OCI-LY1 (cell line): ENCODE measurements around the gene ARL8B.
"Not testable (repeated sequence)": the region's sequence is repeated elsewhere in the genome, so short reads cannot be mapped to it uniquely, and the experiment has no call there.

Source experiments
- H2AFZ ChIP-seq: fragments of 200-600 bp; sonication (generic), shearing (Covaris generic); 2 replicates; pipeline ENCODE4 v1.6.0; 2014; ENCODE audit warnings: antibody characterized with exemption, mild to moderate bottlenecking, low read length
- H3F3A ChIP-seq: fragments of 200-600 bp; sonication (generic), shearing (Covaris generic); 2 replicates; pipeline ENCODE4 v1.6.0; 2014; ENCODE audit warnings: mild to moderate bottlenecking, antibody characterized with exemption, low read length, moderate library complexity; ENCODE audit not compliant: insufficient read depth
- H3K27ac ChIP-seq: fragments of 200-600 bp; sonication (generic); 2 replicates; pipeline ENCODE4 v1.5.1; 2014; ENCODE audit warnings: low read length, mixed run types, mild to moderate bottlenecking, low read depth; ENCODE audit not compliant: poor library complexity, severe bottlenecking
- H3K27me3 ChIP-seq: fragments of 200-600 bp; sonication (generic); 2 replicates; pipeline ENCODE4 v1.6.0; 2014; ENCODE audit warnings: antibody characterized with exemption, mild to moderate bottlenecking, low read length, moderate library complexity; ENCODE audit not compliant: insufficient read depth
- H3K36me3 ChIP-seq: fragments of 200-600 bp; sonication (generic); 2 replicates; pipeline ENCODE4 v1.6.1; 2014; ENCODE audit warnings: mild to moderate bottlenecking, antibody characterized with exemption, low read length, moderate library complexity, mixed read lengths; ENCODE audit not compliant: insufficient read depth
- H3K4me1 ChIP-seq: fragments of 200-600 bp; sonication (generic); 2 replicates; pipeline ENCODE4 v1.5.1; 2014; ENCODE audit warnings: mild to moderate bottlenecking, low read length, moderate library complexity; ENCODE audit not compliant: insufficient read depth, severe bottlenecking
- H3K4me2 ChIP-seq: fragments of 200-600 bp; sonication (generic), shearing (Covaris generic); 2 replicates; pipeline ENCODE4 v1.6.1; 2014; ENCODE audit warnings: low read length
- H3K4me3 ChIP-seq: fragments of 200-600 bp; sonication (generic); 2 replicates; pipeline ENCODE4 v1.5.1; 2014; ENCODE audit warnings: low read length, low read depth, mild to moderate bottlenecking, mixed read lengths; ENCODE audit not compliant: poor library complexity, severe bottlenecking
- H3K79me2 ChIP-seq: fragments of 200-600 bp; shearing (Covaris generic); 2 replicates; pipeline ENCODE4 v1.6.1; 2016; ENCODE audit warnings: mixed run types, low read length, mixed read lengths; ENCODE audit not compliant: insufficient read depth
- H3K9ac ChIP-seq: fragments of 200-600 bp; sonication (generic), shearing (Covaris generic); 2 replicates; pipeline ENCODE4 v1.6.1; 2014; ENCODE audit warnings: mild to moderate bottlenecking, low read length, mixed read lengths
- H3K9me2 ChIP-seq: fragments of 200-600 bp; sonication (generic), shearing (Covaris generic); 2 replicates; pipeline ENCODE4 v1.6.1; 2014; ENCODE audit warnings: low read depth, mild to moderate bottlenecking, low read length, mixed read lengths
- H3K9me3 ChIP-seq: fragments of 200-600 bp; shearing (Covaris generic); 2 replicates; pipeline ENCODE4 v1.6.1; 2014; ENCODE audit warnings: low read length, mixed read lengths
- H4K20me1 ChIP-seq: fragments of 200-600 bp; sonication (generic), shearing (Covaris generic); 2 replicates; pipeline ENCODE4 v1.6.0; 2016; ENCODE audit warnings: mild to moderate bottlenecking, low read length; ENCODE audit not compliant: insufficient read depth
- EZH2 ChIP-seq: fragments of 200-600 bp; sonication (generic), shearing (Covaris generic); IDR thresholded peaks from 2 replicates; pipeline ENCODE4 v1.8.0; 2017; ENCODE audit warnings: borderline replicate concordance, mixed run types, mild to moderate bottlenecking, antibody characterized with exemption, low read length, moderate library complexity, mixed read lengths
- TF ChIP-seq, protein P1 (sequence below): fragments of 200-600 bp; sonication (generic), shearing (Covaris generic); IDR thresholded peaks from 2 replicates; pipeline ENCODE4 v1.5.1; 2017; ENCODE audit warnings: mild to moderate bottlenecking, antibody characterized with exemption, low read length, moderate library complexity, mixed read lengths

The ARL8B gene

DNA sequence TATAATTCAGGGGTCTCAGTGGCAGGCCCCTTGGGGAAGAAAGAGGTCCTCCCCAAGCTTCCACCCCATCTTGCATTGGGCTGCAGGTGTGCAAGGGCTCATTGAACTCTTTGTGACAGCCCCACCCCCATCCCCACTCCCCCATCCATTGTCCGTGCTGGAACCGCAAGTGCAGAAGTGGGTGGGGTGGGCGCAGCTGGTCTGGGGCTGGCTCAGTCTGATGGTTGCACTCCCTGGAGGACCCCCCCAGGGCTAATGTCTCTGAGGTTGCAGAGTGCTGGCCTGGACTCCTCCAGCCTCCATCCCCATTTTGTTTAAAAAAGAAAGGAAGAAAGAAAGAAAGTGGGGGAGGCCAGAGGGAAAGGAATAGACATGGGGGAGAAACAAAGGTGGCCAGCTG is 42.3 kb upstream of the ARL8B start:
- Histone ChIP-seq H3K9me2 (no peaks in the 10 kb centered on the region), H3K36me3 (no peaks in the 10 kb centered on the region), H3K79me2 (no peaks in the 10 kb centered on the region), H4K20me1 (no peaks in the 10 kb centered on the region), H3K4me3 (no peak overlapping the region), H3K27me3 (no peaks in the 10 kb centered on the region), H3K27ac (no peak overlapping the region), H3K4me1 (no peaks in the 10 kb centered on the region), H3K9ac (no peak overlapping the region), H3K4me2 (no peak overlapping the region), H2AFZ (no peak overlapping the region), H3F3A (no peaks in the 10 kb centered on the region), H3K9me3 (no peaks in the 10 kb centered on the region)
- no peak for TF ChIP-seq EZH2
- TF ChIP-seq, protein P1, sequence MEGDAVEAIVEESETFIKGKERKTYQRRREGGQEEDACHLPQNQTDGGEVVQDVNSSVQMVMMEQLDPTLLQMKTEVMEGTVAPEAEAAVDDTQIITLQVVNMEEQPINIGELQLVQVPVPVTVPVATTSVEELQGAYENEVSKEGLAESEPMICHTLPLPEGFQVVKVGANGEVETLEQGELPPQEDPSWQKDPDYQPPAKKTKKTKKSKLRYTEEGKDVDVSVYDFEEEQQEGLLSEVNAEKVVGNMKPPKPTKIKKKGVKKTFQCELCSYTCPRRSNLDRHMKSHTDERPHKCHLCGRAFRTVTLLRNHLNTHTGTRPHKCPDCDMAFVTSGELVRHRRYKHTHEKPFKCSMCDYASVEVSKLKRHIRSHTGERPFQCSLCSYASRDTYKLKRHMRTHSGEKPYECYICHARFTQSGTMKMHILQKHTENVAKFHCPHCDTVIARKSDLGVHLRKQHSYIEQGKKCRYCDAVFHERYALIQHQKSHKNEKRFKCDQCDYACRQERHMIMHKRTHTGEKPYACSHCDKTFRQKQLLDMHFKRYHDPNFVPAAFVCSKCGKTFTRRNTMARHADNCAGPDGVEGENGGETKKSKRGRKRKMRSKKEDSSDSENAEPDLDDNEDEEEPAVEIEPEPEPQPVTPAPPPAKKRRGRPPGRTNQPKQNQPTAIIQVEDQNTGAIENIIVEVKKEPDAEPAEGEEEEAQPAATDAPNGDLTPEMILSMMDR: no peak

DNA sequence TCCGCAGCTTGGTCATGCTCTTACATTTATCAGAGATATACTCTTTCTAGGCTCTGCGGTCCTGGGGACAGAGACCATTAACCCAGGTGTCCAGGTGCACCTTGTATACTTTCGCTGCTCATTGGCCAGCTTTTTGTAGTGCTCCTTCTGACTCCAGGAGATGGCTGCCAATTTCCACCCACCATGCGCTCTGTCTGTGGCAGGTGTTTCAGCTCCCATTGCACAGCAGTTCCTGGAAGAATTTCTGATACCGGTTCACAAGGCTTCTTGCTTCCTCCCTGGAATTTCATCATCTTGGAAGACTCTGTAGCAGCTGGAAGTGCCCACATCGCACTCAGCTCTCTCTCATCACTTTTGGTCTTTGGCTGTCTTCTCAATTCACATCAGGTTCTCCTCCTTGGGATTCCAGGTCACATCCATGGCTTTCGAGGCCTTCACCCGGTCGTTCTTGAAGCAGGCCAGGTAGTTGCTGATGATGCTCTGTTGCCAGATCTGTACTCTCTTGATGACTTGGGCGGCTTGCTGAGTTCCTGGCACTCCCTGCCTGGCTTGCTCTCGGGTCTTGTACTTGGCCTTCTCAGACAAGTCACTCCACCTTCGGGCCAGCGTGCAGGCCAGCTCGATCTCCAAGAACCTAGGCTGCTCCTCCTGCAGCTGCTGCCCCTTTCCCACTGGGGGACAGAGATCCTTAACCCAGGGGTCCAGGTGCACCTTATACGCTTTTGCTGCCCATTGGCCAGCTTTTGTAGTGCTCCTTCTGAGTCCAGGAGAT is 41.1 kb upstream of the ARL8B start:
- no peaks in the 10 kb centered on the region for H3K4me1 ChIP-seq
- no peaks in the 10 kb centered on the region for H3K9me2 ChIP-seq
- H3K4me2 ChIP-seq: no peak overlapping the region
- no peak overlapping the region for H3K4me3 ChIP-seq
- H4K20me1 ChIP-seq: no peaks in the 10 kb centered on the region
- H2AFZ ChIP-seq: no peak overlapping the region
- H3K9ac ChIP-seq: no peak overlapping the region
- TF ChIP-seq, protein P1: no peak
- no peak for TF ChIP-seq EZH2
- H3K36me3 ChIP-seq: no peaks in the 10 kb centered on the region
- no peak overlapping the region for H3K27ac ChIP-seq
- no peaks in the 10 kb centered on the region for H3K9me3 ChIP-seq
- H3K27me3 ChIP-seq: no peaks in the 10 kb centered on the region
- no peaks in the 10 kb centered on the region for H3F3A ChIP-seq
- no peaks in the 10 kb centered on the region for H3K79me2 ChIP-seq

DNA sequence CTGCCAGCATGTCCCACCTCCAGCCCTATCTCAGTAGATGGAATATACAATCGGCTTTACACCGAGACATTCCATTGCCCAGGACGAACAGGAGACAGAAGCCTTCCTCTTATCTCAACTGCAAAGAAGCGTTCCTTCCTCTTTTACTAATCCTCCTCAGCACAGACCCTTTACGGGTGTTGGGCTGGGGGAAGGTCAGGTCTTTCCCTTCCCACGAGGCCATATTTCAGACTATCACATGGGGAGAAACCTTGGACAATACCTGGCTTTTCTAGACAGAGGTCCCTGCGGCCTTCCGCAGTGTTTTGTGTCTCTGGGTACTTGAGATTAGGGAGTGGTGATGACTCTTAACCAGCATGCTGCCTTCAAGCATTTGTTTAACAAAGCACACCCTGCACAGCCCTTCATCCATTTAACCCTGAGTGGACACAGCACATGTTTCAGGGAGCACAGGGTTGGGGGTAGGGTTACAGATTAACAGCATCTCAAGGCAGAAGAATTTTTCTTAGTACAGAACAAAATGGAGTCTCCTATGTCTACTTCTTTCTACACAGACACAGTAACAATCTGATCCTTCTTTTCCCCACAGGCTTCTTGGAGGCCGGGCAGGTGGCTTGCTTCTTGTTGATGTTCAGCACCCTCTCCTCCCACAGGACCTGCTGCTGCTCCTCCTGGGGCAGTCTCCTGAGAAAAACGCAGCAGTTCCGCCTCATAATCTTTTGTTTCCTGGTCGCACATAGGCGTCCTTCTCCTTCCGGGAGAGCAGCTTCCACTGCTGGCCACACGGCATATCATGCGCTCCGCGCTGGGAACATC is 39.9 kb upstream of the ARL8B start:
- H3K9me3 ChIP-seq, H3K4me1 ChIP-seq, H3K27ac ChIP-seq, H2AFZ ChIP-seq, H3K9me2 ChIP-seq, H3K4me3 ChIP-seq, H3F3A ChIP-seq, H3K4me2 ChIP-seq, H4K20me1 ChIP-seq, H3K79me2 ChIP-seq, H3K27me3 ChIP-seq, H3K36me3 ChIP-seq, H3K9ac ChIP-seq: not testable (repeated sequence)

DNA sequence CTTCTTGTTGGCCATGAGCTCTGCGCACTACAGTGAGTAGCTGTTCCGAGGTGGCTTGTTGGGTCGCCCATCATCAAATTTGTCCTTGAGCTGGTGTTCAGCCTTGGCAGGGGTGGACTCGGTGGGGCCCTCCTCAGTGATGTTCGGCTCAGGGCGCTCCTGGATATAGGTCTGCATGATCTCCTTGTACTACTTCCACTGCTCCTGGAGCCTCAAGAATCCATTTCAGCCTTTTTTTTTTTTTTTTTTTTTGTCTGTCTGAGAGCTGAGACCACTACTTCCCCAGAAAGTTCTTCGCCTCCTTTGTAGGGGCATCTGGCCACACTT is 39.3 kb upstream of the ARL8B start:
- no peak for TF ChIP-seq EZH2
- TF ChIP-seq, protein P1: no peak
- H3K9ac ChIP-seq: no peak overlapping the region
- no peaks in the 10 kb centered on the region for H3K27me3 ChIP-seq

More for the DNA sequence above, 39.3 kb upstream of the ARL8B start:
- H4K20me1 ChIP-seq: no peaks in the 10 kb centered on the region
- H3K4me1 ChIP-seq: no peaks in the 10 kb centered on the region
- H3K4me2 ChIP-seq: no peak overlapping the region
- H3K79me2 ChIP-seq: no peaks in the 10 kb centered on the region
- H3K36me3 ChIP-seq: no peaks in the 10 kb centered on the region
- no peak overlapping the region for H3K27ac ChIP-seq
- no peak overlapping the region for H3K4me3 ChIP-seq
- H3F3A ChIP-seq: no peaks in the 10 kb centered on the region
- H2AFZ ChIP-seq: no peak overlapping the region
- H3K9me2 ChIP-seq: no peaks in the 10 kb centered on the region
- H3K9me3 ChIP-seq: no peaks in the 10 kb centered on the region
